ENCODE measurements around the gene SLC7A9. TPM values are rescaled to one million over a fixed set of nuclear protein-coding genes. Genes with fewer than 3 reads are reported as not detected.
"Not testable (repeated sequence)": the region's sequence is repeated elsewhere in the genome, so short reads cannot be mapped to it uniquely, and the experiment has no call there.

SLC7A9 gene
- total RNA-seq, 4 donors from 2014 or later, result 0.33 to 0.78 (median 0.52) TPM; not detected in 1

DNA sequence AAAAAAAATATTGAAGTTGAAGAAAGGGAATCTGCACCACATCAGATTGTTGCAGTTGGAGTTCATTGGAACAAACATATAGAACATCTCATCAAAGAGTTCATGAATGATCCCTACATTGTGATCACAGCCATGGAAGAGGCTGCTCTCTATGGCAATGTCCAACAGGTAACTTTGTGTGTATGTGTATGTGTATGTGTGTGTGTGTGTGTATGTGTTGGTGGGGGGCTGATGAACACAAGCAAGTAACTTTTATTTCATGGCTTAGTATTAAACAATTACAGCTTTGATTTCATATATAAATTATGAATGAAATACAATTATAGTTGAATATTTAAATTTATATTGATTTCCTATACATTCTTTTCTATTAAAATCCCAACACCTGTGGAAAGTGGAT is 69.4 kb downstream of the SLC7A9 start:
- Histone ChIP-seq H3K36me3 (no peaks in the 10 kb centered on the region), H3K27me3 (no peaks in the 10 kb centered on the region), H3K4me3 (no peak overlapping the region), H3K9me3 (no peaks in the 10 kb centered on the region), H3K27ac (replicated peaks in 1 of 4) (no peak overlapping the region), H3K4me1 (no peaks in the 10 kb centered on the region)
- TF ChIP-seq POLR2AphosphoS5 (IDR thresholded peaks at IDR 0.05) (no peak), POLR2A (IDR thresholded peaks at IDR 0.05; ENCODE audit: low read depth) (no peak), EP300 (IDR thresholded peaks at IDR 0.05) (no peak)
- TF ChIP-seq, protein P1, sequence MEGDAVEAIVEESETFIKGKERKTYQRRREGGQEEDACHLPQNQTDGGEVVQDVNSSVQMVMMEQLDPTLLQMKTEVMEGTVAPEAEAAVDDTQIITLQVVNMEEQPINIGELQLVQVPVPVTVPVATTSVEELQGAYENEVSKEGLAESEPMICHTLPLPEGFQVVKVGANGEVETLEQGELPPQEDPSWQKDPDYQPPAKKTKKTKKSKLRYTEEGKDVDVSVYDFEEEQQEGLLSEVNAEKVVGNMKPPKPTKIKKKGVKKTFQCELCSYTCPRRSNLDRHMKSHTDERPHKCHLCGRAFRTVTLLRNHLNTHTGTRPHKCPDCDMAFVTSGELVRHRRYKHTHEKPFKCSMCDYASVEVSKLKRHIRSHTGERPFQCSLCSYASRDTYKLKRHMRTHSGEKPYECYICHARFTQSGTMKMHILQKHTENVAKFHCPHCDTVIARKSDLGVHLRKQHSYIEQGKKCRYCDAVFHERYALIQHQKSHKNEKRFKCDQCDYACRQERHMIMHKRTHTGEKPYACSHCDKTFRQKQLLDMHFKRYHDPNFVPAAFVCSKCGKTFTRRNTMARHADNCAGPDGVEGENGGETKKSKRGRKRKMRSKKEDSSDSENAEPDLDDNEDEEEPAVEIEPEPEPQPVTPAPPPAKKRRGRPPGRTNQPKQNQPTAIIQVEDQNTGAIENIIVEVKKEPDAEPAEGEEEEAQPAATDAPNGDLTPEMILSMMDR (IDR thresholded peaks at IDR 0.05), result no peak
- DNase-seq (ENCODE audit: extremely low spot score), result no peak
- intact Hi-C loops (cut with DNase I), result no loop called here

DNA sequence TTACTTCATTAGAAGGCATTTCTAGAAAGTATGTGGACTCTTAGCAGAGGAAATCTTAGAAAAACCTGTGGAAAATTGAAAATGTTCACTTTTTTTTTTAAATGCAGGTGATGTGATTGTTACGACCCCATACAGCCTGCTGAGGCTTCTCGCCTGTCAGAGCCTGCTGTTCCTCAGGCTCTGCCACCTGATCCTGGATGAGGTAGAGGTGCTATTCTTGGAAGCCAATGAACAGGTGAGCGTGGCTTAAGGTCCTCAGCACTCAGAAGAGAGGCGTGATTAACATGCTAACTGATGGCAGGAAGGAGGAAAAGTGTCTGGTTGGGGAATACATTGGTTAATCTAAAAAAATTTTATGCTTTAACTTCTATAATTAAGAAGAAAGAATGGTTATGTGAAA is 71.4 kb downstream of the SLC7A9 start:
- 72% methylated on average over 4 of the region's 4 CpGs for WGBS
- H3K9me3 ChIP-seq, result no peaks in the 10 kb centered on the region
- H3K4me3 ChIP-seq, result no peak overlapping the region
- no peak overlapping the region for H3K27ac ChIP-seq (replicated peaks in 1 of 4)
- H3K4me1 ChIP-seq, result no peaks in the 10 kb centered on the region
- DNase-seq (ENCODE audit: extremely low spot score), result no peak
- H3K27me3 ChIP-seq, result no peaks in the 10 kb centered on the region
- intact Hi-C loops (cut with DNase I), result no loop called here
- no peak for TF ChIP-seq POLR2AphosphoS5 (IDR thresholded peaks at IDR 0.05)
- no peak for TF ChIP-seq EP300 (IDR thresholded peaks at IDR 0.05)
- TF ChIP-seq POLR2A (IDR thresholded peaks at IDR 0.05; ENCODE audit: low read depth), result no peak
- TF ChIP-seq, protein P1 (IDR thresholded peaks at IDR 0.05), result no peak
- no peaks in the 10 kb centered on the region for H3K36me3 ChIP-seq

DNA sequence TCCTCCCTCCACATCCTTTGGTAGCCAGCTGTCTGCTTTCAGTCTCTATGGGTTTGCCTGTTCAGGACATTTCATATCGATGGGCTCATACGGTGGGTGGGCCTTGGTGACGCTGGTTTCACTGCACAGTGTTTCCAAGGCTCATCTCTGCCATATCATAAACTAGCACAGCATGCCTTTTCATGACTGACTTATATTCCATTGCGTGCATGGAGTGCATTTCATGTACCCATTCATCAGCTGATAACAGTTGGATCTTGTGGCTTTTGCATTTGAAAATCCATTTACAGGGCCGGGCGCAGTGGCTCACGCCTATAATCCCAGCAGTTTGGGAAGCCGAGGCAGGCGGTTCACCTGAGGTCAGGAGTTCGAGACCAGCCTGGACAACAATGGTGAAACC is 80.1 kb downstream of the SLC7A9 start:
- TF ChIP-seq POLR2A (IDR thresholded peaks at IDR 0.05; ENCODE audit: low read depth) (no peak), POLR2AphosphoS5 (IDR thresholded peaks at IDR 0.05) (no peak), EP300 (IDR thresholded peaks at IDR 0.05) (no peak)
- TF ChIP-seq, protein P1 (IDR thresholded peaks at IDR 0.05), result no peak
- Histone ChIP-seq H3K27ac (replicated peaks in 1 of 4) (no peak overlapping the region), H3K27me3 (peaks cover 0 to 7% (median 0%) of the 10 kb centered on the region in 4 donors)

DNA sequence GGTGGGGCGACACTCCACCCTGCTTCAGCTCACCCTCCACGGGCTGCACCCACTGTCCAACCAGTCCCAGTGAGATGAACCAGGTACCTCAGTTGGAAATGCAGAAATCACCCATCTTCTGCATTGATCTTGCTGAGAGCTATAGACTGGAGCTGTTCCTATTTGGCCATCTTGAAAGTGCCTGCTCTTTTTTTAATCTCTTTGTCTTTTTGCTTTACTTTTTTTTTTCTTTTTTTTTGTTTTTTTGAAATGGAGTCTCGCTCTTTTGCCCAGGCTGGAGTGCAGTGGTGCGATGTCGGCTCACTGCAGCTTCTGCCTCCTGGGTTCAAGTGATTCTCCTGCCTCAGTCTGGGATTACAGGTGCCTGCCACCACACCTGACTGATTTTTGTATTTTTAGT is 81.7 kb downstream of the SLC7A9 start:
- H3K4me3 ChIP-seq; H3K36me3 ChIP-seq; H3K4me1 ChIP-seq; H3K9me3 ChIP-seq; DNase-seq (ENCODE audit: extremely low spot score); intact Hi-C loops (cut with DNase I); H3K27ac ChIP-seq (replicated peaks in 1 of 4); H3K27me3 ChIP-seq: not testable (repeated sequence)
- WGBS, result 84% methylated on average over 4 of the region's 5 CpGs

More for the DNA sequence above, 80.1 kb downstream of the SLC7A9 start:
- WGBS, result 90% methylated on average over 10 of the region's 10 CpGs
- Histone ChIP-seq H3K36me3 (no peaks in the 10 kb centered on the region), H3K4me1 (no peaks in the 10 kb centered on the region), H3K9me3 (no peaks in the 10 kb centered on the region), H3K4me3 (no peak overlapping the region)
- DNase-seq (ENCODE audit: extremely low spot score), result no peak
- intact Hi-C loops (cut with DNase I), result no loop called here

DNA sequence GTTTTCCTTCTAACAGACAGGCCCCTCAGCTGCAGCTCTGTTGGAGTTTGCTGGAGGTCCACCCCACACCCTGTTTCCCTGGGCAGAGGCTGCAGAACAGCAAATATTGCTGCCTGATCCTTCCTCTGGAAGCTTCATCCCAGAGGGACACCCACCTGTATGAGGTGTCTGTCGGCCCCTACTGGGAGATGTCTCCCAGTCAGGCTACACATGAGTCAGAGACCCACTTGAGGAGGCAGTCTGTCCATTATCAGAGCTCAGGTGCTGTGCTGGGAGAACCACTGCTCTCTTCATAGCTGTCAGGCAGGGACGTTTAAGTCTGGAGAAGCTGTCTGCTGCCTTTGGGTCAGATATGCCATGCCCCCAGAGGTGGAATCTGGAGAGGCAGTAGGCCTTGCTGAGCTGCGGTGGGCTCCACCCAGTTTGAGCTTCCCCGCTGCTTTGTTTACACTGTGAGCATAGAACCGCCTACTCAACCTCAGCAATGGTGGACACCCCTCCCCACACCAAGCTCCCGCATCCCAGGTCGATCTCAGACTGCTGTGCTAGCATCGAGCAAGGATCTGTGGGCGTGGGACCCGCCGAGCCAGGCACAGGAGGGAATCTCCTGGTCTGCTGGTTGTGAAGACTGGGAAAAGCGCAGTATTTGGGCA is 82.3 kb downstream of the SLC7A9 start:
- H3K36me3 ChIP-seq; H3K4me3 ChIP-seq; H3K27me3 ChIP-seq; intact Hi-C loops (cut with DNase I); H3K4me1 ChIP-seq; H3K27ac ChIP-seq (replicated peaks in 1 of 4); H3K9me3 ChIP-seq; DNase-seq (ENCODE audit: extremely low spot score): not testable (repeated sequence)
- WGBS, result no CpG with 5 or more reads among the region's 12 CpGs

DNA sequence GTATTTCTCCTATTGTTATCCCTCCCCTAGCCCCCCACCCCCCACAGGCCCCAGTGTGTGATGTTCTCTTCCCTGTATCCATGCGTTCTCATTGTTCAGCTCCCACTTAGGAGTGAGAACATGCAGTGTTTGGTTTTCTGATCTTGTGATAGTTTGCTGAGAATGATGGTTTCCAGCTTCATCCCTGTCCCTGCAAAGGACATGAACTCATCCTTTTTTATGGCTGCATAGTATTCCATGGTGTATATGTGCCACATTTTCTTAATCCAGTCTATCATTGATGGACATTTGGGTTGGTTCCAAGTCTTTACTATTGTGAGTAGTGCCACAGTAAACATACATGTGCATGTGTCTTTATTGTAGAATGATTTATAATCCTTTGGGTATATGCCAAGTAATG is 87.5 kb downstream of the SLC7A9 start:
- intact Hi-C loops (cut with DNase I); H3K27ac ChIP-seq (replicated peaks in 1 of 4); DNase-seq (ENCODE audit: extremely low spot score); H3K36me3 ChIP-seq; H3K4me1 ChIP-seq; H3K27me3 ChIP-seq; H3K4me3 ChIP-seq; H3K9me3 ChIP-seq: not testable (repeated sequence)
- WGBS, result 93% methylated on average over 1 of the region's 1 CpG

Measured in esophagus muscularis mucosa (tissue), 4 donors.